Inflammatory macrophage treated with lipopolysaccharide for 4 hours (primary cell): ENCODE measurements around the gene PAGE2B.
"Not testable (repeated sequence)": the region's sequence is repeated elsewhere in the genome, so short reads cannot be mapped to it uniquely, and the experiment has no call there.

ENCODE experiments used
- DNase-seq: peaks from one replicate; pipeline ENCODE4 v3.0.0-alpha.2; 2020

The PAGE2B gene

GRCh38 chrX:55111578-55112254, 36.9 kb downstream of the PAGE2B start:
- no peak for DNase-seq

GRCh38 chrX:55116589-55116988, 41.8 kb downstream of the PAGE2B start:
- not testable (repeated sequence) for DNase-seq

GRCh38 chrX:55118574-55118973, 43.7 kb downstream of the PAGE2B start:
- DNase-seq = no peak

GRCh38 chrX:55119271-55119670, 44.4 kb downstream of the PAGE2B start:
- DNase-seq = no peak

- DNase-seq = no peak
Measured at GRCh38 chrX:55119712-55120111, 44.9 kb downstream of the PAGE2B start.

GRCh38 chrX:55120761-55121358, 46.0 kb downstream of the PAGE2B start:
- DNase-seq = no peak

- no peak for DNase-seq
Measured at GRCh38 chrX:55123900-55124299, 49.1 kb downstream of the PAGE2B start.

GRCh38 chrX:55127692-55128091, 52.9 kb downstream of the PAGE2B start:
- DNase-seq = peak; percentile 37
